PC-9 (cell line): ENCODE data around the gene LRP1B. TPM values are rescaled to one million over a fixed set of nuclear protein-coding genes. Genes with fewer than 3 reads are reported as not detected.

Source experiments
- BruUV-seq: library from RNA; stranded (reverse); fragments of 400-500 nt; replicated peaks from 2 replicates; lab custom pipeline; 2021; lab: Mats Ljungman, UMichigan
- CTCF ChIA-PET: fragments of 300-600 bp; sonication (Branson Sonifier 250); formaldehyde crosslinking; loops from one replicate; lab custom pipeline; 2022; ENCODE audit warnings: antibody characterized with exemption; lab: Charles Lee
- POLR2A ChIA-PET: fragments of 300-600 bp; sonication (Branson Sonifier 250); formaldehyde crosslinking; loops from one replicate; lab custom pipeline; 2022; ENCODE audit warnings: antibody characterized with exemption; ENCODE audit not compliant: unreplicated experiment; lab: Charles Lee
- DNase-seq, 2 experiments: peaks; one replicate each; pipeline versions ENCODE4 v3.0.0 to v3.0.0-alpha.2; 2015 to 2022; ENCODE audit warnings: mixed read lengths in 1 of 2
- H2AFZ ChIP-seq: fragments of 200-600 bp; sonication (generic); 2 replicates; pipeline ENCODE4 v1.8.1; 2017; ENCODE audit warnings: antibody characterized with exemption
- H3F3A ChIP-seq: fragments of 200-600 bp; sonication (generic); 2 replicates; pipeline ENCODE4 v1.8.1; 2017; ENCODE audit warnings: antibody characterized with exemption, mild to moderate bottlenecking, low read depth; ENCODE audit not compliant: insufficient read depth
- H3K27ac ChIP-seq: fragments of 200-600 bp; sonication (generic); 2 replicates; pipeline ENCODE4 v1.6.1; 2016; ENCODE audit warnings: mixed run types
- H3K27me3 ChIP-seq: fragments of 200-600 bp; sonication (generic); 2 replicates; pipeline ENCODE4 v1.6.1; 2016; ENCODE audit warnings: low read depth, mixed run types; ENCODE audit not compliant: insufficient read depth
- H3K36me3 ChIP-seq: fragments of 200-600 bp; sonication (generic); 2 replicates; pipeline ENCODE4 v1.6.1; 2016; ENCODE audit warnings: low read depth, mixed run types
- H3K4me1 ChIP-seq: fragments of 200-600 bp; sonication (generic); replicated peaks from 2 replicates; pipeline ENCODE4 v1.6.1; 2016; ENCODE audit warnings: mixed run types; ENCODE audit not compliant: insufficient read depth
- H3K4me2 ChIP-seq: fragments of 200-600 bp; sonication (generic); 2 replicates; pipeline ENCODE4 v1.6.1; 2017; ENCODE audit warnings: mixed run types
- H3K4me3 ChIP-seq: fragments of 200-600 bp; sonication (generic); 2 replicates; pipeline ENCODE4 v1.6.1; 2016; ENCODE audit warnings: mixed run types
- H3K79me2 ChIP-seq: fragments of 200-600 bp; sonication (generic); 2 replicates; pipeline ENCODE4 v1.6.1; 2017; ENCODE audit warnings: low read depth, mixed run types
- H3K9me2 ChIP-seq: fragments of 200-600 bp; sonication (generic); 2 replicates; pipeline ENCODE4 v1.8.1; 2017; ENCODE audit warnings: mild to moderate bottlenecking; ENCODE audit not compliant: insufficient read depth
- H3K9me3 ChIP-seq: fragments of 200-600 bp; sonication (generic); 2 replicates; pipeline ENCODE4 v1.8.1; 2016; ENCODE audit warnings: low read depth; ENCODE audit not compliant: insufficient read depth
- H4K20me1 ChIP-seq: fragments of 200-600 bp; sonication (generic); 2 replicates; pipeline ENCODE4 v1.8.1; 2017; ENCODE audit not compliant: insufficient read depth
- EZH2 ChIP-seq: fragments of 200-600 bp; sonication (generic); IDR thresholded peaks from 2 replicates; pipeline ENCODE4 v1.8.0; 2017; ENCODE audit warnings: antibody characterized with exemption, low read depth
- intact Hi-C: fragments of 100-400 bp; cut with micrococcal nuclease; formaldehyde crosslinking; loops from one replicate; pipeline ENCODE4 v1.10.0; 2022; ENCODE audit not compliant: unreplicated experiment
- total RNA-seq: library from RNA; stranded (reverse); gene quantifications from 2 replicates; pipeline ENCODE4 v1.2.3, GENCODE V29; 2021
- TF ChIP-seq, protein P1 (sequence below): fragments of 200-600 bp; sonication (generic); conservative IDR thresholded peaks from 2 replicates; pipeline ENCODE4 v1.6.1; 2017; ENCODE audit warnings: mixed run types, antibody characterized with exemption, mild to moderate bottlenecking, moderate library complexity

Gene LRP1B
- total RNA-seq, 1 experiment from 2014 or later: 1.7 TPM

DNA sequence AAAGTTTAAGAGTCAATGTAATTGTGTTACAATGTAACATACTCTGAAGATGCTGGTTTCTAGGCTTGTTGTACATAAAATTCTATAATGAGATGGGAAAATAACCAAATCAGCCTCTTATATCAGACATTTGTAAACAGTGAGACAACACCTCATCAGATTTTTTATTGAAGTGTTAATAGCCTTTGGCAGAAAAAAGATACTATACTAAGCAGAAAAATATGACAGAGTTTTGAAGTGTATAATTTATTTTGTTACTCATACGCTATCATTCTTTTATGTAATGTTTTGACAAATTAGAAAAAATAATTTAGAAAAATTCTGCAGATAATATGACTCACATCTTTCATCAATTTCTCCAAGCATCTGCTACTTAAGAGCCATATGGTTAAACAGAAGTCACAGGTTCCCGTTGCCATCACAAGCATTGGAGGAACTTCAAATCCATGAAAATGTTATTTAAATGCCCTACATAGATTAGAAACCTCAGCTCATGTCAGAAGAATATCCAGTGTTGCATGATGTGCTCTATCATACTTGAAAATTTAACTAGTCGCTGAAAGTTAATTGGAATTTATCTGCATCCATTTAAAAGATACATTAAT, 535.4 kb downstream of the LRP1B start:
- ChIA-PET CTCF (no interaction called here), POLR2A (no interaction called here)
- DNase-seq: no peak
- H3K4me2 ChIP-seq: no peak overlapping the region
- no peaks in the 10 kb centered on the region for H3F3A ChIP-seq
- TF ChIP-seq, protein P1, sequence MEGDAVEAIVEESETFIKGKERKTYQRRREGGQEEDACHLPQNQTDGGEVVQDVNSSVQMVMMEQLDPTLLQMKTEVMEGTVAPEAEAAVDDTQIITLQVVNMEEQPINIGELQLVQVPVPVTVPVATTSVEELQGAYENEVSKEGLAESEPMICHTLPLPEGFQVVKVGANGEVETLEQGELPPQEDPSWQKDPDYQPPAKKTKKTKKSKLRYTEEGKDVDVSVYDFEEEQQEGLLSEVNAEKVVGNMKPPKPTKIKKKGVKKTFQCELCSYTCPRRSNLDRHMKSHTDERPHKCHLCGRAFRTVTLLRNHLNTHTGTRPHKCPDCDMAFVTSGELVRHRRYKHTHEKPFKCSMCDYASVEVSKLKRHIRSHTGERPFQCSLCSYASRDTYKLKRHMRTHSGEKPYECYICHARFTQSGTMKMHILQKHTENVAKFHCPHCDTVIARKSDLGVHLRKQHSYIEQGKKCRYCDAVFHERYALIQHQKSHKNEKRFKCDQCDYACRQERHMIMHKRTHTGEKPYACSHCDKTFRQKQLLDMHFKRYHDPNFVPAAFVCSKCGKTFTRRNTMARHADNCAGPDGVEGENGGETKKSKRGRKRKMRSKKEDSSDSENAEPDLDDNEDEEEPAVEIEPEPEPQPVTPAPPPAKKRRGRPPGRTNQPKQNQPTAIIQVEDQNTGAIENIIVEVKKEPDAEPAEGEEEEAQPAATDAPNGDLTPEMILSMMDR: no peak
- no peak for TF ChIP-seq EZH2
- no peaks in the 10 kb centered on the region for H3K4me1 ChIP-seq
- no peak overlapping the region for H3K4me3 ChIP-seq
- H3K9me3 ChIP-seq: 0 out of 2 replicates have a peak, but pooled peaks cover 3% of the 10 kb centered on the region
- no peaks in the 10 kb centered on the region for H3K36me3 ChIP-seq
- no peaks in the 10 kb centered on the region for H4K20me1 ChIP-seq
- no peak overlapping the region for H2AFZ ChIP-seq
- no peaks in the 10 kb centered on the region; the same call in 1 of the 2 replicates for H3K9me2 ChIP-seq
- intact Hi-C loops: no loop called here
- no peaks in the 10 kb centered on the region for H3K27me3 ChIP-seq
- no peak overlapping the region for H3K27ac ChIP-seq
- no peaks in the 10 kb centered on the region for H3K79me2 ChIP-seq
- no TSS peak for BruUV-seq

DNA sequence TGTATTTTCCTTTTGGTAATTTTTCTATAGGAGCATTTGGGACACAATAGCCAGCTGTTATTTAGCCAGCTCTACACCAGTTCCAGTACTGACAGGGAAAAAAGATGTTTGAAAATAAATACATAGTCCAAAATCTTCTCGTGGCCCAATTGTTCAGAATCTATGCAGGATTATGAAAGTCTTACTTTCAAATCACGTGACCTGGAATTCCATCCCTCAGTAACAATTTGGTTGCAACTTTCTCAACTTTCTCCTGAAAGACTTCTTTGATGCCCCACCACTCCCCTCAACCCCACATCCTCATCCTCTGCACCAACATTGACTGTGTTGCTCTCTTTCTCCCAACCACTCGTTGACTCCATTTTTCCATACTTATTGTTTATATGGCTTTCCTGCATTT, 539.0 kb downstream of the LRP1B start:
- intact Hi-C loops: no loop called here
- Histone ChIP-seq H3K79me2 (no peaks in the 10 kb centered on the region), H3K9me2 (no peaks in the 10 kb centered on the region), H2AFZ (no peak overlapping the region), H3K27me3 (no peaks in the 10 kb centered on the region), H3K4me2 (no peak overlapping the region), H3F3A (no peaks in the 10 kb centered on the region), H4K20me1 (no peaks in the 10 kb centered on the region), H3K27ac (no peak overlapping the region), H3K4me1 (no peaks in the 10 kb centered on the region), H3K9me3 (0 out of 2 replicates have a peak, but pooled peaks cover 3% of the 10 kb centered on the region), H3K4me3 (no peak overlapping the region), H3K36me3 (no peaks in the 10 kb centered on the region)
- DNase-seq: no peak
- no peak for TF ChIP-seq EZH2
- TF ChIP-seq, protein P1: no peak
- CTCF ChIA-PET: no interaction called here
- no TSS peak for BruUV-seq
- POLR2A ChIA-PET: no interaction called here

DNA sequence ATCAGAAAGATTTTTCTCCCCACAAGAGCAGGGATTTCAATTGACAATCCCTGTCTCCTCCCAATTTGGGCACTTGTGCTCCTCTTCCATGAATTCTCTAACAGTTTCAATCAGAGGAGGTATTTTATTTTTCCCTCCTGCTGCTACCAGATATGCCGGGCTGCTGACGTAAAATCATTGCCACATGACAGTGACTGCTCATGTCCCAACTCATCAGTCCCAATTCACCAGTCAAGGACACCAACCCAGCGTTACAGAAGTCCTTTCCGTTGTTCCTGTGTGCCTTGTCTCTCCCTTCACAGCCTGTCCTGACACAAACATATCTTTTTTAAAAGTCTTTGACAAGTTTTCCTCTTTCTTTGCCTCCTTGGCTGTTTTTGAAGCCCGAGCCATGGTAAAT, 540.2 kb downstream of the LRP1B start:
- ChIA-PET CTCF (interaction anchor here (0.7 kb wide), 1 partner anchor 857 kb away, joined by 3 read pairs; no protein-coding TSS in a partner anchor), POLR2A (no interaction called here)
- no peak for DNase-seq
- Histone ChIP-seq H4K20me1 (no peaks in the 10 kb centered on the region), H3K9me2 (no peaks in the 10 kb centered on the region), H3K9me3 (0 out of 2 replicates have a peak, but pooled peaks cover 3% of the 10 kb centered on the region), H3K27ac (no peak overlapping the region), H3K79me2 (no peaks in the 10 kb centered on the region), H3K4me3 (no peak overlapping the region), H3K27me3 (no peaks in the 10 kb centered on the region), H2AFZ (no peak overlapping the region), H3F3A (no peaks in the 10 kb centered on the region), H3K4me2 (no peak overlapping the region), H3K36me3 (no peaks in the 10 kb centered on the region), H3K4me1 (no peaks in the 10 kb centered on the region)
- no TSS peak for BruUV-seq
- intact Hi-C loops: no loop called here
- TF ChIP-seq, protein P1: no peak
- no peak for TF ChIP-seq EZH2
